Measurements from ENCODE around the gene TIGD4.

DNA sequence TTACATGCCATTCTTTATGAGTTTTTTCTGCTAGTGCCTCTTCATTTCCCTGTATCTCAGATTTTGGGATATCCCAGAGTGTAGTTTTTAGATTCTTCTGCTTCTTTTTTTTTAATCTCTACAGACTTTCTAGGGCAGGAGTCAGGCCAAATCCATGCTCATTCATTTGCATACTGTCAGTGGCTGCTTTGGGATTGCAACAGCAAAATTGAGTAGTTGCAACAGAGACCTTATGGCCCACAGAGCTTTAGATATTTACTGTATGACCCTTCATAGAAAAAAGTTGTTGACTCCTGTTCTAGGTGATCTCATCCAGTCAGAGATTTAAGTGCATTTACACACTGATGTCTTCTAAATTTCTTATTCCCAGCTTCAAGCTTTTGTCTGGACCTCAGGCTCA is 35.5 kb upstream of the TIGD4 start:
- TF ChIP-seq KDM1A (IDR thresholded peaks at IDR 0.05; ENCODE audit: low read depth) (no peak), ELK1 (IDR thresholded peaks at IDR 0.05; ENCODE audit: low read depth, low read length) (no peak), RAD21 (conservative IDR thresholded peaks at IDR 0.05 in 1 of 2, IDR thresholded peaks at IDR 0.05 in 1 of 2) (no peak), CEBPB (IDR thresholded peaks at IDR 0.05) (no peak), POLR2AphosphoS2 (conservative IDR thresholded peaks at IDR 0.05; ENCODE audit: low read length) (no peak), POLR2A (IDR thresholded peaks at IDR 0.05; ENCODE audit: low read length) (no peak), CTCF (IDR thresholded peaks at IDR 0.05) (no peak), BCL3 (IDR thresholded peaks at IDR 0.05) (no peak), JUNB (IDR thresholded peaks at IDR 0.05) (no peak), EP300 (IDR thresholded peaks at IDR 0.05) (no peak)
- TF ChIP-seq, protein P1, sequence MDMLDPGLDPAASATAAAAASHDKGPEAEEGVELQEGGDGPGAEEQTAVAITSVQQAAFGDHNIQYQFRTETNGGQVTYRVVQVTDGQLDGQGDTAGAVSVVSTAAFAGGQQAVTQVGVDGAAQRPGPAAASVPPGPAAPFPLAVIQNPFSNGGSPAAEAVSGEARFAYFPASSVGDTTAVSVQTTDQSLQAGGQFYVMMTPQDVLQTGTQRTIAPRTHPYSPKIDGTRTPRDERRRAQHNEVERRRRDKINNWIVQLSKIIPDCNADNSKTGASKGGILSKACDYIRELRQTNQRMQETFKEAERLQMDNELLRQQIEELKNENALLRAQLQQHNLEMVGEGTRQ (IDR thresholded peaks at IDR 0.05), result no peak
